ENCODE measurements around the gene MAPK10. TPM values are rescaled to one million over a fixed set of nuclear protein-coding genes. Genes with fewer than 3 reads are reported as not detected.

MAPK10 gene
- total RNA-seq, 1 experiment from 2014 or later: 4.7 TPM

DNA sequence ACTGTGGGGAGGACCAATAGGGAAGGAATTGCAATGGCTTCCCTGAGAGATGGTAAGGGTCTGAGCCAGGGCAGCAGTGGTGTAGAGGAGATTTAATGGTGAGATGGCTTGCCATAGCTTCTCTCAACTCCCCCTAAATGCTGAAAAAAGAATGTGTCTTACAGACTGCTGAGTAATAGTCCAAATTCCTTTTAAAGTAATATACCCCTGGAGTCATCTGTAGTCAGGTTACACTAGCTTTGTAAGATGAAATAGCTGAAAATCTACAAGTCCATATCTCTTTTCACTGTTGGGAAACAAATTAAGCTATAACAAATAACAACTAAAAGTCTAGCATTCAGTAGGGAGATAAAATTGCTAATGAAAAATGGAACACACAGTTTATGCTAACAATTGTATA is 33.5 kb downstream of the MAPK10 start:
- H3K27ac Mint-ChIP-seq: no peak overlapping the region
- H3K79me1 ChIP-seq (ENCODE audit: insufficient read depth, low read depth, low read length, poor library complexity, severe bottlenecking): no peaks in the 10 kb centered on the region
- no peaks in the 10 kb centered on the region for H3K9me3 ChIP-seq (ENCODE audit: control insufficient read depth, low read depth, low read length)
- H3K36me3 Mint-ChIP-seq (ENCODE audit: insufficient read depth in 1 of 3, low read depth in 3 of 3): peaks cover 0 to 5% (median 0%) of the 10 kb centered on the region in 3 experiments; a peak in 1 of 7 replicates
- H3K23me2 ChIP-seq (ENCODE audit: insufficient read length, low read depth, low read length, poor library complexity, severe bottlenecking): no peaks in the 10 kb centered on the region
- H3K27me3 Mint-ChIP-seq (ENCODE audit: low read depth): no peaks in the 10 kb centered on the region
- H3K9ac ChIP-seq (ENCODE audit: extremely low read depth, insufficient read length, low read length): no peak overlapping the region
- no peak overlapping the region for H3K27ac ChIP-seq (ENCODE audit: insufficient read length, low read depth, low read length)
- H3K27me3 ChIP-seq (ENCODE audit: insufficient read depth, low read length): no peaks in the 10 kb centered on the region
- H2BK120ac ChIP-seq (ENCODE audit: low read depth, low read length, poor library complexity, severe bottlenecking): no peak overlapping the region
- H3K4ac ChIP-seq (ENCODE audit: low read depth, low read length): no peak overlapping the region
- no peak overlapping the region for H2BK12ac ChIP-seq (ENCODE audit: insufficient read length, low read depth, low read length)
- H3T11ph ChIP-seq (ENCODE audit: low read length): no peak overlapping the region
- H4K91ac ChIP-seq (ENCODE audit: insufficient read length, low read depth, low read length): no peak overlapping the region
- no peaks in the 10 kb centered on the region for H4K20me1 ChIP-seq (ENCODE audit: control insufficient read depth, insufficient read depth, insufficient read length)
- no peak overlapping the region for H3K4me2 ChIP-seq (ENCODE audit: insufficient read depth, insufficient read length, low read length)
- no peaks in the 10 kb centered on the region for H3K79me2 ChIP-seq (ENCODE audit: insufficient read depth, low read length)
- no peak overlapping the region for H2BK20ac ChIP-seq (ENCODE audit: low read depth, low read length, poor library complexity, severe bottlenecking)
- TF ChIP-seq, protein P1, sequence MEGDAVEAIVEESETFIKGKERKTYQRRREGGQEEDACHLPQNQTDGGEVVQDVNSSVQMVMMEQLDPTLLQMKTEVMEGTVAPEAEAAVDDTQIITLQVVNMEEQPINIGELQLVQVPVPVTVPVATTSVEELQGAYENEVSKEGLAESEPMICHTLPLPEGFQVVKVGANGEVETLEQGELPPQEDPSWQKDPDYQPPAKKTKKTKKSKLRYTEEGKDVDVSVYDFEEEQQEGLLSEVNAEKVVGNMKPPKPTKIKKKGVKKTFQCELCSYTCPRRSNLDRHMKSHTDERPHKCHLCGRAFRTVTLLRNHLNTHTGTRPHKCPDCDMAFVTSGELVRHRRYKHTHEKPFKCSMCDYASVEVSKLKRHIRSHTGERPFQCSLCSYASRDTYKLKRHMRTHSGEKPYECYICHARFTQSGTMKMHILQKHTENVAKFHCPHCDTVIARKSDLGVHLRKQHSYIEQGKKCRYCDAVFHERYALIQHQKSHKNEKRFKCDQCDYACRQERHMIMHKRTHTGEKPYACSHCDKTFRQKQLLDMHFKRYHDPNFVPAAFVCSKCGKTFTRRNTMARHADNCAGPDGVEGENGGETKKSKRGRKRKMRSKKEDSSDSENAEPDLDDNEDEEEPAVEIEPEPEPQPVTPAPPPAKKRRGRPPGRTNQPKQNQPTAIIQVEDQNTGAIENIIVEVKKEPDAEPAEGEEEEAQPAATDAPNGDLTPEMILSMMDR (conservative IDR thresholded peaks at IDR 0.05): no peak
- H3K4me1 Mint-ChIP-seq: peaks cover 9 to 15% of the 10 kb centered on the region in 2 experiments
- no peak overlapping the region for H2BK5ac ChIP-seq (ENCODE audit: insufficient read length, low read length)
- no peak overlapping the region for H2AK5ac ChIP-seq (ENCODE audit: insufficient read length, low read length)
- no peak overlapping the region for H2AFZ ChIP-seq (ENCODE audit: low read length)
- no peak for DNase-seq
- H3K14ac ChIP-seq (ENCODE audit: insufficient read depth, low read length): no peak overlapping the region
- H3K4me1 ChIP-seq (ENCODE audit: insufficient read depth, low read length): no peaks in the 10 kb centered on the region
- H2BK15ac ChIP-seq (ENCODE audit: low read depth, low read length): no peak overlapping the region
- H3K56ac ChIP-seq (ENCODE audit: insufficient read length, low read depth, low read length): no peak overlapping the region
- no peak overlapping the region for H3K23ac ChIP-seq (ENCODE audit: insufficient read length, low read depth, low read length)
- no peak overlapping the region for H4K5ac ChIP-seq (ENCODE audit: insufficient read length, low read depth, low read length)
- peaks cover 0 to 3% of the 10 kb centered on the region in 2 experiments; a peak in 1 of 5 replicates for H3K9me3 Mint-ChIP-seq
- H3K18ac ChIP-seq (ENCODE audit: insufficient read length, low read depth, low read length): no peak overlapping the region
- H3K4me3 Mint-ChIP-seq: no peak overlapping the region
- no peak overlapping the region for H4K8ac ChIP-seq (replicated peaks; ENCODE audit: insufficient read length, low read depth, low read length)
